CD4-positive, CD25-positive, alpha-beta regulatory T cell (primary cell): ENCODE results near the gene FZD10. TPM values are rescaled to one million over a fixed set of nuclear protein-coding genes. Genes with fewer than 3 reads are reported as not detected.

Experiments
- ATAC-seq, 2 donors: fragments of 150-1000 bp; cut with Tn5 transposase; one replicate each; pipeline ENCODE4 v1.10.0; 2021; ENCODE audit warnings: low read depth in 2 of 2, moderate number of reproducible peaks in 2 of 2, moderate library complexity in 1 of 2
- DNase-seq, 3 donors: peaks; one replicate each; pipeline versions ENCODE4 v3.0.0 to v3.0.0-alpha.2; 2012 to 2022; ENCODE audit warnings: mixed read lengths in 1 of 3
- H3K27ac ChIP-seq: one replicate; pipeline ENCODE4 v1.7.0; 2013; ENCODE audit warnings: mild to moderate bottlenecking, low read length; ENCODE audit not compliant: insufficient read depth, poor library complexity, severe bottlenecking
- H3K27me3 ChIP-seq: one replicate; pipeline ENCODE4 v1.7.0; 2013; ENCODE audit warnings: low read length; ENCODE audit not compliant: control insufficient read depth, insufficient read depth
- H3K36me3 ChIP-seq: one replicate; pipeline ENCODE4 v1.7.0; 2013; ENCODE audit warnings: mild to moderate bottlenecking, low read length, moderate library complexity; ENCODE audit not compliant: control insufficient read depth, insufficient read depth
- H3K4me1 ChIP-seq: 2 replicates; pipeline ENCODE4 v1.7.0; 2013; ENCODE audit warnings: mild to moderate bottlenecking, low read length; ENCODE audit not compliant: insufficient read depth, control insufficient read depth, poor library complexity, severe bottlenecking
- H3K4me3 ChIP-seq: one replicate; pipeline ENCODE4 v1.7.0; 2013; ENCODE audit warnings: low read depth, mild to moderate bottlenecking, low read length, moderate library complexity
- H3K9me3 ChIP-seq, 2 experiments: 1 replicate in 1 of 2; 2 replicates in 1 of 2; pipeline ENCODE4 v1.7.0; 2013; ENCODE audit warnings: low read length in 2 of 2, mild to moderate bottlenecking in 1 of 2, moderate library complexity in 1 of 2; ENCODE audit not compliant: control insufficient read depth in 2 of 2
- H3K27ac Mint-ChIP-seq, 3 donors: one replicate each; pipeline ENCODE4 v1.8.0; 2020 to 2022; ENCODE audit warnings: mild to moderate bottlenecking in 3 of 3, mixed read lengths in 3 of 3, moderate library complexity in 2 of 3
- H3K27me3 Mint-ChIP-seq: one replicate; pipeline ENCODE4 v1.8.0; 2022; ENCODE audit warnings: mild to moderate bottlenecking, mixed read lengths
- H3K36me3 Mint-ChIP-seq: one replicate; pipeline ENCODE4 v1.8.0; 2020; ENCODE audit warnings: mixed read lengths
- H3K4me1 Mint-ChIP-seq, 4 donors: one replicate each; pipeline ENCODE4 v1.8.0; 2020 to 2022; ENCODE audit warnings: mixed read lengths in 4 of 4, mild to moderate bottlenecking in 1 of 4
- H3K4me3 Mint-ChIP-seq, 4 donors: one replicate each; pipeline ENCODE4 v1.8.0; 2020 to 2022; ENCODE audit warnings: mild to moderate bottlenecking in 4 of 4, mixed read lengths in 4 of 4, moderate library complexity in 3 of 4
- H3K9me3 Mint-ChIP-seq, 7 donors: one replicate each; pipeline ENCODE4 v1.8.0; 2020 to 2022; ENCODE audit warnings: mixed read lengths in 7 of 7, mild to moderate bottlenecking in 3 of 7, moderate library complexity in 2 of 7
- polyA plus RNA-seq, 4 donors: library from polyadenylated mRNA; unstranded; fragments of 300-500 nt; fragmentation: Illumina TruSeq; gene quantifications; one replicate each; pipeline ENCODE4 v1.2.3, GENCODE V29; 2021
- total RNA-seq: library from RNA; stranded (reverse); gene quantifications from one replicate; pipeline ENCODE4 v1.2.3, GENCODE V29; 2022

Gene FZD10
- total and polyA plus RNA-seq, 5 donors from 2014 or later, result not detected

- H3K27ac Mint-ChIP-seq, result no peak overlapping the region
- no peak overlapping the region for H3K4me3 ChIP-seq
- no peaks in the 10 kb centered on the region for H3K4me1 ChIP-seq
- no peaks in the 10 kb centered on the region for H3K9me3 ChIP-seq
- H3K27me3 ChIP-seq, result no peaks in the 10 kb centered on the region
- ATAC-seq (no peak), DNase-seq (no peak)
- H3K27me3 Mint-ChIP-seq, result peaks cover 6% of the 10 kb centered on the region
- no peak overlapping the region for H3K27ac ChIP-seq
- H3K4me1 Mint-ChIP-seq, result no peaks in the 10 kb centered on the region
- H3K36me3 Mint-ChIP-seq, result no peaks in the 10 kb centered on the region
- H3K9me3 Mint-ChIP-seq, result peaks cover 0 to 14% (median 3%) of the 10 kb centered on the region in 7 donors
- H3K36me3 ChIP-seq, result no peaks in the 10 kb centered on the region
- H3K4me3 Mint-ChIP-seq, result no peak overlapping the region
Measured at GRCh38 chr12:130199581-130200390, 37.5 kb downstream of the FZD10 start.

GRCh38 chr12:130200445-130200844 is 38.2 kb downstream of the FZD10 start:
- H3K27ac ChIP-seq, result no peak overlapping the region
- Mint-ChIP-seq H3K27me3 (peaks cover 6% of the 10 kb centered on the region), H3K4me3 (no peak overlapping the region), H3K36me3 (no peaks in the 10 kb centered on the region), H3K27ac (peak overlapping the region in 1 of 3 donors; percentile 74), H3K4me1 (no peaks in the 10 kb centered on the region), H3K9me3 (peaks cover 0 to 14% (median 3%) of the 10 kb centered on the region in 7 donors)
- ATAC-seq (no peak), DNase-seq (no peak)
- H3K27me3 ChIP-seq, result no peaks in the 10 kb centered on the region
- no peaks in the 10 kb centered on the region for H3K36me3 ChIP-seq
- H3K4me3 ChIP-seq, result no peak overlapping the region
- H3K9me3 ChIP-seq, result no peaks in the 10 kb centered on the region
- no peaks in the 10 kb centered on the region for H3K4me1 ChIP-seq

GRCh38 chr12:130201037-130201436 is 38.8 kb downstream of the FZD10 start:
- no peaks in the 10 kb centered on the region for H3K36me3 Mint-ChIP-seq

GRCh38 chr12:130202201-130202600 is 39.9 kb downstream of the FZD10 start:
- Histone ChIP-seq H3K27me3 (no peaks in the 10 kb centered on the region), H3K27ac (no peak overlapping the region), H3K9me3 (no peaks in the 10 kb centered on the region), H3K36me3 (no peaks in the 10 kb centered on the region), H3K4me1 (no peaks in the 10 kb centered on the region), H3K4me3 (no peak overlapping the region)
- Mint-ChIP-seq H3K4me3 (no peak overlapping the region), H3K36me3 (no peaks in the 10 kb centered on the region), H3K9me3 (peaks cover 0 to 17% (median 3%) of the 10 kb centered on the region in 7 donors), H3K27me3 (peaks cover 6% of the 10 kb centered on the region), H3K27ac (no peak overlapping the region), H3K4me1 (no peaks in the 10 kb centered on the region)
- DNase-seq (no peak), ATAC-seq (no peak)

More at GRCh38 chr12:130201037-130201436, 38.8 kb downstream of the FZD10 start:
- peaks cover 0 to 17% (median 3%) of the 10 kb centered on the region in 7 donors for H3K9me3 Mint-ChIP-seq
- H3K27me3 ChIP-seq, result no peaks in the 10 kb centered on the region
- no peak overlapping the region for H3K4me3 ChIP-seq
- H3K9me3 ChIP-seq, result no peaks in the 10 kb centered on the region
- ATAC-seq (no peak), DNase-seq (no peak)
- no peaks in the 10 kb centered on the region for H3K36me3 ChIP-seq
- H3K4me1 Mint-ChIP-seq, result no peaks in the 10 kb centered on the region
- no peaks in the 10 kb centered on the region for H3K4me1 ChIP-seq
- no peak overlapping the region for H3K4me3 Mint-ChIP-seq
- H3K27ac ChIP-seq, result no peak overlapping the region
- H3K27ac Mint-ChIP-seq, result no peak overlapping the region
- H3K27me3 Mint-ChIP-seq, result peaks cover 6% of the 10 kb centered on the region

- no peak for ATAC-seq
- Histone ChIP-seq H3K27me3 (no peaks in the 10 kb centered on the region), H3K4me3 (no peak overlapping the region), H3K9me3 (no peaks in the 10 kb centered on the region), H3K36me3 (no peaks in the 10 kb centered on the region), H3K4me1 (no peaks in the 10 kb centered on the region), H3K27ac (no peak overlapping the region)
- Mint-ChIP-seq H3K27ac (no peak overlapping the region), H3K4me1 (no peaks in the 10 kb centered on the region), H3K27me3 (peaks cover 6% of the 10 kb centered on the region), H3K36me3 (no peaks in the 10 kb centered on the region), H3K4me3 (no peak overlapping the region), H3K9me3 (peaks cover 0 to 17% (median 4%) of the 10 kb centered on the region in 7 donors)
- no peak for DNase-seq
Measured at GRCh38 chr12:130203151-130203550, 40.9 kb downstream of the FZD10 start.

- Mint-ChIP-seq H3K27me3 (peaks cover 6% of the 10 kb centered on the region), H3K36me3 (no peaks in the 10 kb centered on the region), H3K4me1 (no peaks in the 10 kb centered on the region)
Measured at GRCh38 chr12:130204541-130204953, 42.3 kb downstream of the FZD10 start.

GRCh38 chr12:130205495-130205894 is 43.2 kb downstream of the FZD10 start:
- no peak overlapping the region for H3K27ac ChIP-seq
- H3K4me1 ChIP-seq, result no peaks in the 10 kb centered on the region
- DNase-seq, result no peak
- no peaks in the 10 kb centered on the region for H3K4me1 Mint-ChIP-seq
- no peak overlapping the region for H3K27ac Mint-ChIP-seq
- no peak overlapping the region for H3K4me3 Mint-ChIP-seq
- H3K27me3 ChIP-seq, result no peaks in the 10 kb centered on the region
- H3K4me3 ChIP-seq, result no peak overlapping the region
- peaks cover 6% of the 10 kb centered on the region for H3K27me3 Mint-ChIP-seq
- peaks cover 0 to 15% (median 5%) of the 10 kb centered on the region in 7 donors for H3K9me3 Mint-ChIP-seq
- no peak for ATAC-seq
- no peaks in the 10 kb centered on the region for H3K9me3 ChIP-seq
- no peaks in the 10 kb centered on the region for H3K36me3 Mint-ChIP-seq
- no peaks in the 10 kb centered on the region for H3K36me3 ChIP-seq

More at GRCh38 chr12:130204541-130204953, 42.3 kb downstream of the FZD10 start:
- no peaks in the 10 kb centered on the region for H3K4me1 ChIP-seq
- no peak for DNase-seq
- Mint-ChIP-seq H3K4me3 (no peak overlapping the region), H3K9me3 (peaks cover 0 to 17% (median 6%) of the 10 kb centered on the region in 7 donors), H3K27ac (no peak overlapping the region)
- H3K27me3 ChIP-seq, result no peaks in the 10 kb centered on the region
- no peak overlapping the region for H3K4me3 ChIP-seq
- no peak for ATAC-seq
- H3K9me3 ChIP-seq, result no peaks in the 10 kb centered on the region
- no peaks in the 10 kb centered on the region for H3K36me3 ChIP-seq
- no peak overlapping the region for H3K27ac ChIP-seq
